HG02970 (cell line): ENCODE results near the gene SPATA2.
"Not testable (repeated sequence)": the region's sequence is repeated elsewhere in the genome, so short reads cannot be mapped to it uniquely, and the experiment has no call there.

Experiments used
- ATAC-seq: cut with Tn5 transposase; IDR thresholded peaks from one replicate; pipeline ENCODE4 v1.9.1; 2021; ENCODE audit warnings: mild to moderate bottlenecking, moderate library complexity, moderate number of reproducible peaks; ENCODE audit not compliant: unreplicated experiment, low FRiP score

The SPATA2 gene

DNA sequence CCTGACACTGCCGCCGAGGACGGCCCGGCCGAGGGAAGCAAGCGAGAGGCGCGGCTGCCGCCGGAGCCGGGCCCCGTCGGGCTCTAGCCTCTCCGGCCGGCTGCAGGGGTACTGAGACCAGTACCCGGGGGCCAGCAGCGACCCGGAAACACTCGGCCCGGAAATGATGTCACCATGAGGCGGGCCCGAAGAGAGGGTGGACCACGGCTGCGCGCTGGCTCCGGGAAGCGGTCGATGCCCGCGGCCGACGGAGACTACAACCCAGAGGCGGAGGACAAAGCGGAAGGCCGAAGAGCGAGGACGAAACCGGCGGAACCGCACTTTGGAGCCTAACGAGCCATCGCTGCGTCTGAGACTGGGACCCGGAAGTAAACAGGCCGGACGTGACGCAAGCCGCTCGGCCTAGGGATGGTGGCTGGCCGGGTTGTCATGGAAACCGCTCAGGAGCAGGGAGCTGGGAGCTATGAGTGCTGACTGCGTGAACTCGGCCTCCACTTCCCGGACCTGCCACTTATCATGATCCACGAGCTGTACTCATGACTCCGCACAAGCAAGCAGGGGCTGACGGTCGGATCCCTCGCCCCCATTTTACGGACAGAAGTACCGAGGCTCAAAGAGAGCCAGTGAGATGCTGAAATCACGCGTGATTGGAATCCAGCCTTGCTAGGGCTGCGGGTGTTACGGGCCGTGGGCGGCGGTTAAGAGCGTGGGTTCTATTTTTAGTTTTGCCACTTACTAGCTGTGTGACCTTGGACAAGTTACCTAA, at the start of gene SPATA2:
Gene SPATA2, minus strand, starts transcription at position 150 of the 766 bp plus-strand sequence. CDS start 7,039 bp downstream, outside the sequence.
- ATAC-seq = peak; percentile 84

DNA sequence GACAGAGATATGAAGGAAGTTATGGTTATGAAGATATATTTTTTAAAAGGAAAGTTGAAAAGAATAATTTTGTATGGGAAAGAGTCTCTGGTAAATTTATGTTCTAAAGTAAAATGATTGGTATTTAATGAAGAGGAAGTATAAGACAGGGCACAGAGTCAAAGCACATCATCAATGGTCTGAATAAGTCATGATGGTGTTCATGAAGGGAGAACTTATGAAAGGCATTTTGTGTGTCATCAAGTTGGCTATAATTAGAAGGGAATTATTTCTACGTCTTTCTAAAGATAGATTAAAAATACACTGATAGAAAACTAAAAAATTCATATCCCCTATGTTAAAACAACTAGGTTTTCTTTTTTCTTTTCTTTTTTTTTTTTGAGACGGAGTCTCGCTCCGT, 46.1 kb upstream of the SPATA2 start:
- no peak for ATAC-seq

DNA sequence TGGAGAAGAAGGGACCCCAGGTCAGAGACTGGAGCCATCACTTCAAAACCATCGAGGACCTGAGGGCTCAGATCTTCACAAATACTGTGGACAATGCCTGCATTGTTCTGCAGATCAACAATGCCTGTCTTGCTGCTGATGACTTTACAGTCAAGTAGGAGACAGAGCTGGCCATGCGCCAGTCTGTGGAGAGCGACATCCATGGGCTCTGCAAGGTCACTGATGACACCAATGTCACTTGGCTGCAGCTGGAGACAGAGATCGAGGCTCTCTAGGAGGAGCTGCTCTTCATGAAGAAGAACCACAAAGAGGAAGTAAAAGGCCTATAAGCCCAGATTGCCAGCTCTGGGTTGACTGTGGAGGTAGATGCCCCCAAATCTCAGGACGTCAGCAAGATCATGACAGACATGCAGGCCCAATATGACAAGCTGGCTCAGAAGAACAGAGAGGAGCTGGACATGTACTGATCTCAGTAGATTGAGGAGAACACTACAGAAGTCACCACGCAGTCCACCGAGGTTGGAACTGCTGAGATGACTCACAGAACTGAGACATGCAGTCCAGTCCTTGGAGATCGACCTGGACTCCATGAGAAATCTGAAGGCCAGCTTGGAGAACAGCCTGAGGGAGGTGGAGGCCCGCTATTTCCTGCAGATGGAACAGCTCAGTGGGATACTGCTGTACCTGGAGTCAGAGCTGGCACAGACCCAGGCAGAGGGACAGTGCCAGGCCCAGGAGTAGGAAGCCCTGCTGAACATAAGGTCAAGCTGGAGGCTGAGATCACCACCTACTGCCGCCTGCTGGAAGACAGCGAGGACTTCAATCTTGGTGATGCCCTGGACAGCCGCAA, 42.0 kb upstream of the SPATA2 start:
- not testable (repeated sequence) for ATAC-seq

- no peak for ATAC-seq
Measured at GRCh38 chr20:49956689-49957088, 41.4 kb upstream of the SPATA2 start.

GRCh38 chr20:49955830-49956396, 40.6 kb upstream of the SPATA2 start:
- not testable (repeated sequence) for ATAC-seq

DNA sequence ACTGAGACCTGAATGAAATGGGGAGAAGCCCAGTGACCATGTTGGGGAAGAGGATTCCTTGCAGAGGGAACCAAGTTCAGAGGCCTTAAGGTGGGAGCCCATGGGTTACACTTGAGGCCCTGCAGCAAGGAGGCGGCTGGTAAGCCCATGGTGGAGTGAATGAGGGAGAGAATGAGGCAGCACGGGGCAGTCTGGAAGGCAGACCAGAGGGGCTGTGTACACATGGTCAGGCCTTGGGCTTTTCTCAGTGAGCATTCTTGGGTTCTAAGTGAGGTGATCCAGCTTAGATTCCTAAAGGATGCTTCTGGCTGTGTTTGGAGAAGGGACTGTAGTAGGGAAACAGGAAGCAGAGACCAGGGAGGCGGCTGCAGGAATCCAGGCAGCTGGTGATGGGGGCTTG, 39.8 kb upstream of the SPATA2 start:
- ATAC-seq = no peak

GRCh38 chr20:49951151-49951550, 35.8 kb upstream of the SPATA2 start:
- ATAC-seq = no peak

DNA sequence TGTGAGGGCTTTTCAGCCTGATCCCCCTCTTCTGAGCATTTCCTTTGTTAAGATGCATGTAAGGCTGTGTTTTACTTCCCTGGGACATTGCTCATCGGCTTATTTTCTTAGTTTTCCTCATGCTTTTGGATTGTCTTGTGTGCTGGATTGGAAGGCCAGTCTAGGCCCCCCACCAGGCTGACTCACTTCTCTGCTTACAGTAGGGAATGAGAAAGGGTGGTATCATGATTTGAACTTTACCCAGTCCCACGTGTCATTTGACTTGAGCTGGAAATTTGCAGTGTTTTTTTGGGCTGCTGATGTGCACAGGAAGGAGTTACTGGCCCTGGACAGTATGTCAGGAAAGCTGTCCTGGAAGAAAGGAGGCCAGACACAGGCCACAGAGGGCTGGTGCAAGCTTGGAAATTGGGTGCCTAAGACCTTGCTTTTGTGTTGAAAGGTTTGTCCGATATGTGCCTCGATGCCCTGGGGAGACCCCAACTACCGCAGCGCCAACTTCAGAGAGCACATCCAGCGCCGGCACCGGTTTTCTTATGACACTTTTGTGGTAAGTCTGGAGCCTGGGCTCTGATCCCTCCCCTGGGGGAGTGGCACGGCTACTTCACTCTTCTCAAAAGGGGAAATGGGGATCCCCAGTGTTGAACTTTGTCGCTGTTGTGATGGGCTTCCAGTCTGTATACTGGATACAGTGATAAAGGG, 33.6 kb upstream of the SPATA2 start:
- no peak for ATAC-seq

- no peak for ATAC-seq
Measured at GRCh38 chr20:49948178-49948577, 32.8 kb upstream of the SPATA2 start.

- ATAC-seq = no peak
Measured at GRCh38 chr20:49945701-49946477, 30.6 kb upstream of the SPATA2 start.

GRCh38 chr20:49945306-49945700, 30.0 kb upstream of the SPATA2 start:
- ATAC-seq = no peak

DNA sequence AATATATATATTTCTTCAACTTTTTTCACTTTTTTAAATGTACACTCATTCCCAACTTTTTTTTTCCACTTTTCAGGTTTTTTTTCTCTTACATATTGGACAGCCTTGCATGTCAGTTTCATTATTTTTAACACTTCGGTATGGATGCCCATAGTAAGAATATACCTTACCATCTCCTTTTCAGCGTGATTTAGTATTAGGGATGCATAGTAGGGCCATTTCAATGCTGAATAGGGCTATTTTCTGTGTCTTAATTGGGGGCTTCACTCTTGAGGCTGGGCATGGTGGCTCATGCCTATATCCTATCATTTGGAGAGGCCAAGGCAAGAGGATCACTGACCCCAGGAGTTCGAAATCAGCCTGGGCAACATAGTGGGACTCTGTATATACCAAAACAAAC, 27.6 kb upstream of the SPATA2 start:
- no peak for ATAC-seq

DNA sequence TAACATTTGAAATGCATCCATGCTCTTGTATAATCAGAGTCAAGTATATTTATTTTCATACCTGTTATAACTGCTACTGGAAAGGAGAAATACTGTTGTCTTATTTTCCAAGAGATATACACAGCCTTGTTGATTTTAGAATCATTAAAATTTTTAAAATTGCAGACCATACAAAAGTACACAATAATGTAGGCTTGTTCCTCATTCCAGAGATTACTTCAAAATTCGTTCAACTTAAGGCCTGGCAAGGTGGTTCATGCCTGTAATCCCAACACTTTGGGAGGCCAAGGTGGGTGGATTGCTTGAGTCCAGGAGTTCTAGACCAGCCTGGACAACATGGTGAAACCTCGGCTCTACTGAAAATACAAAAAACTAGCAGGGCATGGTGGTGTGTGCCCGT, 27.0 kb upstream of the SPATA2 start:
- ATAC-seq = no peak

DNA sequence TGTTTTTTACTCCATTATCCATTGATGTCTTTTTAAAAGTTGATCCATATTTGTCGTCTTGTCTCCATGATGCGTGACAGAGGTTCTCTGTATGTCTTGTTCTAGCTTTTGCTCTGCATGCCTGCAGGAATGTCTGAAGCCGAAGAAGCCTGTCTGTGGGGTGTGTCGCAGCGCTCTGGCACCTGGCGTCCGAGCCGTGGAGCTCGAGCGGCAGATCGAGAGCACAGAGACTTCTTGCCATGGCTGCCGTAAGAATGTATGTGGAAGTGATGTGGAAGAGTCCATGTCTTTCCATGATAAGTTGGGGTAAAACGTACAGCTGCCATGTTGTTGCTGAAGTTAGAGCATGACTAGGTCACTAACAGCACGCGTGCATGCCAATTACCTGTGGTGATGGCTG, 26.1 kb upstream of the SPATA2 start:
- no peak for ATAC-seq

DNA sequence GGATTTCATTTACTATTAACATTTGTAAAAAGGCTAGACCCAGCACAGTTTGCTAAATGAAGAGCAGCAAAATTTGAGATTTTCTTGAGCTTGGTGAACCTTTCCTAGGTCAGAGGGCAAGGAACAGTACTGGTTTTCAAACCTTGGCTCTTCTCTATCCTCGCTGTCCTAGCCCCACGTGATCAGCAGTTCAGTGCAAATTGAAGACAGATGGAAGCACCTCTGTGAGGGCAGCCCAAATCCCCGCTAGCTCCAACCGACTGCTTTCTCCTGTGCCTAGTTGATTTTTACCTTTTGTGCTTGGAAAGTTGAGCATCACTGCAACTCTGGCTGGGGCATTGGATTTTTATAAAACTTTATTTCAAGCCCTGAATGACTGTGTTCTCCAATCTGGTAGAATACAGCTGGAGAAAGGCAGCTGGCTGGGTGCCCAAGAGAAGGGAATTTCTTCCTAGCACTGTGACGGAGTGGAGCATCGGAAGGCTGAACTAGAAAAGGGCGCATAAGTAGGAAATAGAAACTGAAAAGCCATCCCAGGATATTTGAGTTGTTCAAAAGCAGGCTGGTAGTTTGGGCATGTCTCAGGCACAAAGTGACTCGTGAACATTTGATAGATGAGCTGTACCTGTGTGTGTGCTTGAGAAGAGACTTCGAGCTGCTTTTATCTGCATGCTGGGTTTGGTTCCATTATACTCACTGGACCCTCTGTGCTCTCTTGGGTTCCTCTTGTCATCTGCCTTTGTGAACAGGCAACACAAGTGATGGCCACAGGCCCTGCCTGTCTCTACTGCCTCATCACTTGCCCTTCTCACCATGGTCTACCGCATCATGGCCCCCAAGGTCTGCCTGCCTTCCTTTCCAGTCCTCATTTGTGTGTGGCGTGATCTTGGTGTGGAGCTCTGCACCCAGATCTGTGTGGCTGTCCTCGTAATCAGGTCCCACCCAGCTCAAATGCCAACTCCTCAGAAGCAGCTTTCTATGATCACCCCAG, 23.1 kb upstream of the SPATA2 start:
- no peak for ATAC-seq

DNA sequence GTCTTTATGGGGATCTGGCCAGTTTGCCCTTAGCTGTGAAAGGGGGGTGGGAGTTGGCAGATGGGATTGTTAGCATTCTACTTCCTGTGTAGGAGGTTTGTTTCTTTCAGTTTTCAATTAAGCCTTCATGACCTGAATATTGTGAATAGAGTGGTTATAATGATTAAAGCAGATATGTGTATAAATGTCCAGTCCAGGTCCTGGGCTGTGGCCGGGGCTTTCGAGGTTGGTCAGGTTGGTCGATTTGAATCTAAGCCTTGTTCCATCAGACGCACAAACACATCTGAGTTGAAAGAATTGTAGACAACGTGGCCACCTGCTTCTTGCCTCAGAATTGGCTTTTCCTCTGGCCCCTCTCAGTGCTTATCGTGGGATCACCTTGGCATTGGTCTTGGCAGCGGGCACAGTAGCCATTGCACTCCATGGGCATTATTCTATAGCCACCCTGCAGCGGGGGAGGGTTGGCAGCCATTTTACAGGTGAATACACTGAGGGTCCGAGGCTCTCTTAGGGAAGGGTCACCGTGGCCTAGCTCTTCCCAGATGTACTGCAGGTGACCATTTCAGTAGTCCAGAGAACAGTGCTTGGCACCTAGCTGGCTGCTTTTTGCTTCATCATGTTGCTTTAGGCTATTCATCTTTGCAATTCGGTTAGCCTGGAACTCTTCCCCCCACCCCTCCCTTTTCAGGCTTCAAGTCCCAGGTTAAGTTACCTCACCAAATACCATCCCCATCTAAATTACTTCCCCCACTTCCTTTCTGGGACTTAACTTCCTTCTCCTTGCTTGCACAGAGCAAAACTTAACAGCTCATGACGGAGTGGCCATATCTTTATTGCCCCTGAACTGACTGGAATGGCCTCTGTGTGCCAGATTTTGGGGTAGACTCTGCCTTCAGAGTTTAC, 21.9 kb upstream of the SPATA2 start:
- no peak for ATAC-seq

GRCh38 chr20:49936153-49937026, 21.1 kb upstream of the SPATA2 start, which contains the start of gene RNF114:
Gene RNF114 (plus strand): TSS chr20:49936397. CDS start chr20:49936413, 16 bp downstream.
- peak; percentile 52 for ATAC-seq
